Transverse colon (tissue), 4 donors: ENCODE measurements around the gene IL36G. TPM values are rescaled to one million over a fixed set of nuclear protein-coding genes. Genes with fewer than 3 reads are reported as not detected.

Experiments
- DNase-seq: peaks from one replicate; pipeline ENCODE4 v3.0.0-alpha.2; 2019
- H3K27ac ChIP-seq, 4 donors: fragments of 200-600 bp; sonication (generic); 2 replicates each; pipeline ENCODE4 v1.5.1; 2016 to 2018; ENCODE audit warnings: inconsistent platforms in 4 of 4
- H3K27me3 ChIP-seq: fragments of 200-600 bp; sonication (generic); 2 replicates; pipeline ENCODE4 v1.5.1; 2017; ENCODE audit warnings: inconsistent platforms
- H3K36me3 ChIP-seq, 4 donors: fragments of 200-600 bp; sonication (generic); 2 replicates each; pipeline ENCODE4 v1.5.1; 2017 to 2019; ENCODE audit warnings: inconsistent platforms in 4 of 4
- H3K4me1 ChIP-seq, 4 donors: fragments of 200-600 bp; sonication (generic); 2 replicates each; pipeline ENCODE4 v1.5.1; 2017 to 2020; ENCODE audit warnings: inconsistent platforms in 4 of 4
- H3K4me3 ChIP-seq, 4 donors: fragments of 200-600 bp; sonication (generic); 1 replicate in 1 of 4; 2 replicates in 3 of 4; pipeline versions ENCODE4 v1.5.1 to v1.6.1; 2017 to 2019; ENCODE audit warnings: inconsistent platforms in 4 of 4
- H3K9me3 ChIP-seq, 2 donors: fragments of 200-600 bp; sonication (generic); 2 replicates each; pipeline ENCODE4 v1.5.1; 2017 to 2019; ENCODE audit warnings: inconsistent platforms in 2 of 2
- EP300 ChIP-seq: sonication (generic); formaldehyde crosslinking; IDR thresholded peaks from one replicate; pipeline ENCODE4 v1.6.1; 2017; ENCODE audit warnings: antibody characterized with exemption, low read depth
- POLR2A ChIP-seq: fragments of 450-650 bp; IDR thresholded peaks from one replicate; pipeline ENCODE4 v1.6.1; 2016; ENCODE audit warnings: antibody characterized with exemption, mild to moderate bottlenecking, moderate library complexity
- POLR2AphosphoS5 ChIP-seq, 3 donors: sonication (generic); formaldehyde crosslinking; IDR thresholded peaks; one replicate each; pipeline ENCODE4 v1.6.1; 2016; ENCODE audit warnings: antibody characterized with exemption in 3 of 3
- WGBS, 2 donors: methylation state at CpG; one replicate each; pipeline ENCODE4 v1.1.5; 2018; ENCODE audit warnings: low coverage in 1 of 2; 5-methylcytosine and 5-hydroxymethylcytosine counted together
- in situ Hi-C, 4 donors: fragments of 200-750 bp; cut with MboI; loops; one replicate each; pipeline versions ENCODE4 v1.15.0 to v1.15.1; 2017; ENCODE audit warnings: low sequenced_read_pairs in 3 of 4, low pct_ligation_motif_present in 1 of 4, low pct_unique_long_range_greater_than_20kb in 1 of 4
- intact Hi-C: fragments of 100-400 bp; cut with DNase I; formaldehyde crosslinking; loops from one replicate; pipeline ENCODE4 v1.15.1; 2023; ENCODE audit warnings: low total_unique reads
- total RNA-seq, 4 donors: library from RNA; depleted of rRNA; stranded (reverse); fragments of >200 nt; gene quantifications; one replicate each; pipeline ENCODE4 v1.1.0, GENCODE V29; 2016
- TF ChIP-seq, protein P1 (sequence below), 5 experiments: fragments of 200-600 bp in 3 of 5; fragments of 450-650 bp in 2 of 5; sonication (generic) in 3 of 5; IDR thresholded peaks; 1 replicate in 2 of 5; 2 replicates in 3 of 5; pipeline ENCODE4 v1.5.1; 2016 to 2017; ENCODE audit warnings: antibody characterized with exemption in 5 of 5, inconsistent platforms in 3 of 5, mild to moderate bottlenecking in 2 of 5, moderate library complexity in 1 of 5

IL36G gene
- total RNA-seq, 4 donors from 2014 or later = 2.8 TPM; not detected in 3

DNA sequence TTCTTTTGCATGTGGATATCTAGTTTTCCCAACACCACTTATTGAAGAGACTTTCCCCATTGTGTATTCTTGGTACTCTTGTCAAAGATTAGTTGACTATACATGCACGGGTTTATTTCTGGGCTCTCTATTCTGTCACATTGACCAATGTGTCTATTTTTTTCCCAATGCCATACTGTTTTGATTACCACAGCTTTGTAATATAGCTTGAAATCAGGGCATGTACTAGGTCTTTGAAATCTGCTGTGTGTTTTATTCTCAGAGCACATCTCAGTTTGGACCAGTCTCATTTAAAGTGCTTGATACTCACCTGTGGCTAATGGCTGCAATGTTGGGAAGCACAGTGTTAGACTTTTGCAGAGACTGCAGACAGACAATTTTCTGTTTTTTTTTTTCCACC is 32.8 kb upstream of the IL36G start:
- H3K27ac ChIP-seq = no peak overlapping the region
- DNase-seq = no peak
- TF ChIP-seq, protein P1, sequence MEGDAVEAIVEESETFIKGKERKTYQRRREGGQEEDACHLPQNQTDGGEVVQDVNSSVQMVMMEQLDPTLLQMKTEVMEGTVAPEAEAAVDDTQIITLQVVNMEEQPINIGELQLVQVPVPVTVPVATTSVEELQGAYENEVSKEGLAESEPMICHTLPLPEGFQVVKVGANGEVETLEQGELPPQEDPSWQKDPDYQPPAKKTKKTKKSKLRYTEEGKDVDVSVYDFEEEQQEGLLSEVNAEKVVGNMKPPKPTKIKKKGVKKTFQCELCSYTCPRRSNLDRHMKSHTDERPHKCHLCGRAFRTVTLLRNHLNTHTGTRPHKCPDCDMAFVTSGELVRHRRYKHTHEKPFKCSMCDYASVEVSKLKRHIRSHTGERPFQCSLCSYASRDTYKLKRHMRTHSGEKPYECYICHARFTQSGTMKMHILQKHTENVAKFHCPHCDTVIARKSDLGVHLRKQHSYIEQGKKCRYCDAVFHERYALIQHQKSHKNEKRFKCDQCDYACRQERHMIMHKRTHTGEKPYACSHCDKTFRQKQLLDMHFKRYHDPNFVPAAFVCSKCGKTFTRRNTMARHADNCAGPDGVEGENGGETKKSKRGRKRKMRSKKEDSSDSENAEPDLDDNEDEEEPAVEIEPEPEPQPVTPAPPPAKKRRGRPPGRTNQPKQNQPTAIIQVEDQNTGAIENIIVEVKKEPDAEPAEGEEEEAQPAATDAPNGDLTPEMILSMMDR (IDR thresholded peaks at IDR 0.05) = no peak
- TF ChIP-seq POLR2A = no peak
- TF ChIP-seq POLR2AphosphoS5 (IDR thresholded peaks at IDR 0.05) = no peak
- no peak for TF ChIP-seq EP300
- H3K27me3 ChIP-seq = peaks cover 4% of the 10 kb centered on the region
- WGBS, 2 donors = 86 to 100% methylated on average over 1 of the region's 1 CpG
- H3K4me1 ChIP-seq = peaks cover 0 to 13% (median 7%) of the 10 kb centered on the region in 4 donors
- in situ Hi-C loops (loop anchor here in 1 of 4 donors (10.0 to 25.0 kb wide), 2 partner anchors 190 to 333 kb away; no protein-coding TSS in a partner anchor), intact Hi-C loops (no loop called here)
- H3K4me3 ChIP-seq = no peak overlapping the region
- H3K9me3 ChIP-seq = peaks cover 0 to 7% of the 10 kb centered on the region in 2 donors
- H3K36me3 ChIP-seq = no peaks in the 10 kb centered on the region

DNA sequence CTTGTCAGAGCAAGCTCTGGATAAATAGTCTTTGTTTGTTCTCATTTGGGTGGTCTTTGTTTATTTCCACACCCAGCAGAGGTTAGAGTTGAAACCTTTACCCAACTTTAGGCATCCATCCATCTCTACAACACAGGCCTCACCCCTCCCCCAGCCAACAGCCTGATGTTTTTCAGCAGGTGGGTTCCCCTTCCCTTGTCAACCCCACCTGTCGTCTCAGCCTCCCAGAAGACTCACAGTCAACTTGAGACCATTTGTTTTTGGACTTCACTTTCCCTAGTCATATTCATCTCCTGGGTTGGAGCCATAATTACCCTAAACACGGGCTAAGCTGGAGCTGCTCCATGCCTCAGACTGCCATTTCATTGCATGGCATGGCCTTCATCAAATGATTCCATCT is 31.7 kb upstream of the IL36G start:
- Histone ChIP-seq H3K36me3 (no peaks in the 10 kb centered on the region), H3K27me3 (peaks cover 10% of the 10 kb centered on the region), H3K27ac (no peak overlapping the region), H3K9me3 (peaks cover 0 to 7% of the 10 kb centered on the region in 2 donors), H3K4me1 (peaks cover 0 to 9% (median 7%) of the 10 kb centered on the region in 4 donors), H3K4me3 (no peak overlapping the region)
- no peak for DNase-seq
- WGBS, 2 donors = 63 to 79% methylated on average over 2 of the region's 2 CpGs
- intact Hi-C loops (no loop called here), in situ Hi-C loops (loop anchor here in 1 of 4 donors (10.0 to 25.0 kb wide), 2 partner anchors 191 to 334 kb away; no protein-coding TSS in a partner anchor)
- TF ChIP-seq, protein P1 (IDR thresholded peaks at IDR 0.05) = no peak
- TF ChIP-seq POLR2AphosphoS5 (IDR thresholded peaks at IDR 0.05) = no peak
- TF ChIP-seq POLR2A = no peak
- TF ChIP-seq EP300 = no peak

DNA sequence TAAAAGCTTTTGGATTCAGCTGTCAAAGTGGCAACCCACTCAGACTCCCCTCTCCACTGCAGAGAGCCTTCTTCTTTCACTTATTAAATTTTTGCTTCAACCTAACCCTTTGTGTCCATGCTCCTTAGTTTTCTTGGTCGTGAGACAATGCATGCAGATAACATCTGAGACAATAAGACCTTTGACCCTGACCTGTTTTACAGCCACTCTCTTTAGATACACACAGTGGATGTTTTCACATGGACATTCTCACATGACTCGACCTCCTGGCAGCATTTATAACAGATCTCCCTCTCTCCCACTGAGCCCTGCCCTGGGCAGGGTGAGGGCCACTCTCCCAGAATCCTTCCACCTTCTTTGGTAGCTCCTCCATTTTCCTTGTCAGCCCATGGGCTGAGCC is 30.4 kb upstream of the IL36G start:
- intact Hi-C loops (no loop called here), in situ Hi-C loops (loop anchor here in 1 of 4 donors (10.0 to 25.0 kb wide), 2 partner anchors 193 to 335 kb away; no protein-coding TSS in a partner anchor)
- TF ChIP-seq EP300 = no peak
- TF ChIP-seq POLR2A = no peak
- TF ChIP-seq, protein P1 (IDR thresholded peaks at IDR 0.05) = no peak
- no peak for TF ChIP-seq POLR2AphosphoS5 (IDR thresholded peaks at IDR 0.05)

DNA sequence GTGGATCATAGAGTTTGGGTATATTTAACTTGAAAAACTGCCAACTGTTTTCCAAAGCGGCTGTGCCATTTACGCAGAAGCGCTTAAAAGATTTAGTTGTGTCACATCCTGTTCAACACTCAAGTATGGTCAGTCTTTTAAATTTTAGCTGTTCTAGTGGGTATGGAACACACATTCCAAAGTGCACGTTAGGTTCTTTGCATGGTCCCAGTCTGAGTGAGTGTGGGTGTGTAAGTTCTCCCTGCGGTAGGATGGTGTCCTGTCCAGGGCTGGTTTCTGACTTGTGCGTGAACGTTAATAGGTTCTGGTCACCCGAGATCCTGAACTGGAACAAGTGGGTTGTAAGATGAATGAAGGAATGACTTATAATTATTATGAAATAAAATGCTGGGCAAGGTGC is 28.4 kb upstream of the IL36G start:
- Histone ChIP-seq H3K27me3 (peaks cover 10% of the 10 kb centered on the region), H3K36me3 (no peaks in the 10 kb centered on the region), H3K9me3 (peaks cover 0 to 7% of the 10 kb centered on the region in 2 donors), H3K4me3 (no peak overlapping the region), H3K27ac (no peak overlapping the region), H3K4me1 (no peaks in the 10 kb centered on the region)
- in situ Hi-C loops = loop anchor here in 1 of 4 donors (10.0 to 25.0 kb wide), 2 partner anchors 195 to 337 kb away; no protein-coding TSS in a partner anchor
- DNase-seq = no peak
- intact Hi-C loops = no loop called here
- TF ChIP-seq EP300 = no peak
- TF ChIP-seq POLR2A = no peak
- TF ChIP-seq, protein P1 (IDR thresholded peaks at IDR 0.05) = no peak
- TF ChIP-seq POLR2AphosphoS5 (IDR thresholded peaks at IDR 0.05) = no peak
- WGBS, 2 donors = 57 to 70% methylated on average over 3 to 8 of the region's 8 CpGs

More for the DNA sequence above, 30.4 kb upstream of the IL36G start:
- Histone ChIP-seq H3K9me3 (peaks cover 0 to 7% of the 10 kb centered on the region in 2 donors), H3K4me1 (no peaks in the 10 kb centered on the region), H3K4me3 (no peak overlapping the region), H3K36me3 (no peaks in the 10 kb centered on the region), H3K27ac (no peak overlapping the region), H3K27me3 (peaks cover 10% of the 10 kb centered on the region)
- no peak for DNase-seq
- 20 to 50% methylated on average over 2 of the region's 2 CpGs for WGBS, 2 donors
